ENCODE results near the gene UBE4A. TPM values are rescaled to one million over a fixed set of nuclear protein-coding genes. Genes with fewer than 3 reads are reported as not detected.

The UBE4A gene
- 37.0 and 40.3 TPM in 2 replicates for total RNA-seq

- peak; percentile 67 for DNase-seq (ENCODE audit: extremely low read depth, low read depth, low spot score)
Observed at GRCh38 chr11:118359295-118359958, at the start of gene UBE4A. TSS of gene UBE4A (plus strand) at chr11:118359600. CDS start at chr11:118365081, 5,481 bp downstream.

GRCh38 chr11:118310271-118310670, 49.1 kb upstream of the UBE4A start:
- DNase-seq (ENCODE audit: extremely low read depth, low read depth, low spot score) = no peak

- no peak for DNase-seq (ENCODE audit: extremely low read depth, low read depth, low spot score)
Observed at GRCh38 chr11:118310781-118311485, 48.5 kb upstream of the UBE4A start.

- no peak for DNase-seq (ENCODE audit: extremely low read depth, low read depth, low spot score)
Observed at GRCh38 chr11:118311518-118311917, 47.9 kb upstream of the UBE4A start.

GRCh38 chr11:118312328-118312727, 47.1 kb upstream of the UBE4A start:
- DNase-seq (ENCODE audit: extremely low read depth, low read depth, low spot score) = no peak

- no peak for DNase-seq (ENCODE audit: extremely low read depth, low read depth, low spot score)
Observed at GRCh38 chr11:118313242-118313641, 46.2 kb upstream of the UBE4A start.

GRCh38 chr11:118314988-118315411, 44.4 kb upstream of the UBE4A start:
- no peak for DNase-seq (ENCODE audit: extremely low read depth, low read depth, low spot score)

- no peak for DNase-seq (ENCODE audit: extremely low read depth, low read depth, low spot score)
Observed at GRCh38 chr11:118318124-118318523, 41.3 kb upstream of the UBE4A start.

- DNase-seq (ENCODE audit: extremely low read depth, low read depth, low spot score) = no peak
Observed at GRCh38 chr11:118318581-118319336, 40.6 kb upstream of the UBE4A start.

- DNase-seq (ENCODE audit: extremely low read depth, low read depth, low spot score) = no peak
Observed at GRCh38 chr11:118319337-118319707, 40.1 kb upstream of the UBE4A start.

- DNase-seq (ENCODE audit: extremely low read depth, low read depth, low spot score) = no peak
Observed at GRCh38 chr11:118320515-118320914, 38.9 kb upstream of the UBE4A start.

GRCh38 chr11:118321386-118322082, 37.9 kb upstream of the UBE4A start:
- no peak for DNase-seq (ENCODE audit: extremely low read depth, low read depth, low spot score)

GRCh38 chr11:118322721-118323120, 36.7 kb upstream of the UBE4A start:
- no peak for DNase-seq (ENCODE audit: extremely low read depth, low read depth, low spot score)

GRCh38 chr11:118325283-118325682, 34.1 kb upstream of the UBE4A start:
- no peak for DNase-seq (ENCODE audit: extremely low read depth, low read depth, low spot score)

GRCh38 chr11:118328745-118329144, 30.7 kb upstream of the UBE4A start:
- no peak for DNase-seq (ENCODE audit: extremely low read depth, low read depth, low spot score)

- no peak for DNase-seq (ENCODE audit: extremely low read depth, low read depth, low spot score)
Observed at GRCh38 chr11:118334745-118335144, 24.7 kb upstream of the UBE4A start.

GRCh38 chr11:118338637-118339061, 20.8 kb upstream of the UBE4A start:
- DNase-seq (ENCODE audit: extremely low read depth, low read depth, low spot score) = no peak

- DNase-seq (ENCODE audit: extremely low read depth, low read depth, low spot score) = no peak
Observed at GRCh38 chr11:118339281-118339961, 20.0 kb upstream of the UBE4A start.

- DNase-seq (ENCODE audit: extremely low read depth, low read depth, low spot score) = no peak
Observed at GRCh38 chr11:118340449-118340848, 19.0 kb upstream of the UBE4A start.

- DNase-seq (ENCODE audit: extremely low read depth, low read depth, low spot score) = no peak
Observed at GRCh38 chr11:118341261-118341660, 18.1 kb upstream of the UBE4A start.
